DND-41 (cell line): ENCODE measurements around the gene YIPF3.

Source experiments
- EZH2 ChIP-seq: IDR thresholded peaks from 3 replicates; pipeline ENCODE4 v1.6.1; 2012; ENCODE audit warnings: borderline replicate concordance, low read depth, mild to moderate bottlenecking, moderate library complexity, low read length, inconsistent platforms; ENCODE audit not compliant: severe bottlenecking
- TF ChIP-seq, protein P1 (sequence below): IDR thresholded peaks from 2 replicates; pipeline ENCODE4 v1.5.1; 2012; ENCODE audit warnings: borderline replicate concordance, low read length, moderate library complexity, mild to moderate bottlenecking; ENCODE audit not compliant: poor library complexity, severe bottlenecking; ENCODE audit errors: extremely low read depth

DNA sequence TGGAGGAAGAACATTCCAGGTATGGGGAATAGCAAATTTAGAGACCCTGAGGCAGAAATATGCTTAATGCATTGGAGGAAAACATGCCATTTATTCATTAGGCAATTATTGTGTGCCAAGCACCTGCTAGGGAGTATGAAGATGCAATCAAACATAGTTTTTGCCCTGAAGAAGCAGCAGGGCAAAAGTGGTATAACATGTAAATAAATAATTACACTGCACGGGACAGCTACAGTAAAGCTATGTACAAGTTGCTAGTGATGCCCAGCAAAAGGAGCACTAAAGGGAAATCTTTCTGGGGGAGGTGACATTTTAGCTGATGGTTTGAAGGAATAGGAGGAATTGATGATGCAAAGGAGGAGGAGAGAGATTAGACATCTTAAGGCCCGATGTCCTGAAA lies 40.0 kb downstream of the YIPF3 start:
- TF ChIP-seq, protein P1, sequence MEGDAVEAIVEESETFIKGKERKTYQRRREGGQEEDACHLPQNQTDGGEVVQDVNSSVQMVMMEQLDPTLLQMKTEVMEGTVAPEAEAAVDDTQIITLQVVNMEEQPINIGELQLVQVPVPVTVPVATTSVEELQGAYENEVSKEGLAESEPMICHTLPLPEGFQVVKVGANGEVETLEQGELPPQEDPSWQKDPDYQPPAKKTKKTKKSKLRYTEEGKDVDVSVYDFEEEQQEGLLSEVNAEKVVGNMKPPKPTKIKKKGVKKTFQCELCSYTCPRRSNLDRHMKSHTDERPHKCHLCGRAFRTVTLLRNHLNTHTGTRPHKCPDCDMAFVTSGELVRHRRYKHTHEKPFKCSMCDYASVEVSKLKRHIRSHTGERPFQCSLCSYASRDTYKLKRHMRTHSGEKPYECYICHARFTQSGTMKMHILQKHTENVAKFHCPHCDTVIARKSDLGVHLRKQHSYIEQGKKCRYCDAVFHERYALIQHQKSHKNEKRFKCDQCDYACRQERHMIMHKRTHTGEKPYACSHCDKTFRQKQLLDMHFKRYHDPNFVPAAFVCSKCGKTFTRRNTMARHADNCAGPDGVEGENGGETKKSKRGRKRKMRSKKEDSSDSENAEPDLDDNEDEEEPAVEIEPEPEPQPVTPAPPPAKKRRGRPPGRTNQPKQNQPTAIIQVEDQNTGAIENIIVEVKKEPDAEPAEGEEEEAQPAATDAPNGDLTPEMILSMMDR = no peak
- no peak for TF ChIP-seq EZH2
